Islet precursor cell (in vitro differentiated cells): ENCODE measurements around the gene CDK18.

ENCODE experiments used
- DNase-seq: peaks from one replicate; pipeline ENCODE4 v3.0.0-alpha.2; 2018

Gene CDK18

DNA sequence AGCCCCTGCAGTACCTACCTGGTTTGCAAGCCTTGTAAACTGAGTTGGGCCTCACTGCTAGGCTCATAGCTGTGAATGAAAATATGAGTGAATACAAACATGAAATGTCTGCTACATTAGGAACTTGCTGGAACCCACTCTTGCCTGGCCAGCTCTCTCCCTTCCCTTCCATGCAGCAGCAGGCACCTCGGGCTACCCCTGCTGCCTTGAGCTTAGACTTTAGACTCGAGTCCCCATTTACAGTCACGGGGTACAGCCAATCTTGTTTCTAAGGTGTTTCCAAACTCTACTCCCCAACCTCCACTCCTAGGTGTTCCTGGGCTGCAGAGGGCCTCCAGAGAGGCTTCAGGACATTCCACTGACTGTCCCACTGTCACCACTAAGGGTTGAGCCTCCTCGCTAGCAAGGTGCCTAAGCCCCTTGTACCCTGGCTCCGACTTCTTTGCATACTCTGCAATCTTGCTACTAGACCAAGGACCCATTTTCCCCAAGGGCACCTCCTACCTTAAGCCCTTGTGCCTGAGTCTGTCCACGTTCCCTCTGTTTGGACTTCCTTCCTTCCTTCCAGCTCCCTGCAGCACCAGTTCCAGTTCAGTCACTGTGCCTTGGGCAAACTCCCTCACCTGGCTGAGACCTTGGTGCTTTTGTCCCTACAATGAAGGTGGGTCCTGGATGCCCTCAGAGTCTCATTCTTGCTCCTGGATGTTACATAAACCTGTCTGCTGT, 36.9 kb downstream of the CDK18 start:
- peak; percentile 43 for DNase-seq

- peak; percentile 30 for DNase-seq
Observed at GRCh38 chr1:205542367-205542766, 37.9 kb downstream of the CDK18 start.

GRCh38 chr1:205543351-205544301, 39.2 kb downstream of the CDK18 start:
- peak; percentile 95 for DNase-seq

DNA sequence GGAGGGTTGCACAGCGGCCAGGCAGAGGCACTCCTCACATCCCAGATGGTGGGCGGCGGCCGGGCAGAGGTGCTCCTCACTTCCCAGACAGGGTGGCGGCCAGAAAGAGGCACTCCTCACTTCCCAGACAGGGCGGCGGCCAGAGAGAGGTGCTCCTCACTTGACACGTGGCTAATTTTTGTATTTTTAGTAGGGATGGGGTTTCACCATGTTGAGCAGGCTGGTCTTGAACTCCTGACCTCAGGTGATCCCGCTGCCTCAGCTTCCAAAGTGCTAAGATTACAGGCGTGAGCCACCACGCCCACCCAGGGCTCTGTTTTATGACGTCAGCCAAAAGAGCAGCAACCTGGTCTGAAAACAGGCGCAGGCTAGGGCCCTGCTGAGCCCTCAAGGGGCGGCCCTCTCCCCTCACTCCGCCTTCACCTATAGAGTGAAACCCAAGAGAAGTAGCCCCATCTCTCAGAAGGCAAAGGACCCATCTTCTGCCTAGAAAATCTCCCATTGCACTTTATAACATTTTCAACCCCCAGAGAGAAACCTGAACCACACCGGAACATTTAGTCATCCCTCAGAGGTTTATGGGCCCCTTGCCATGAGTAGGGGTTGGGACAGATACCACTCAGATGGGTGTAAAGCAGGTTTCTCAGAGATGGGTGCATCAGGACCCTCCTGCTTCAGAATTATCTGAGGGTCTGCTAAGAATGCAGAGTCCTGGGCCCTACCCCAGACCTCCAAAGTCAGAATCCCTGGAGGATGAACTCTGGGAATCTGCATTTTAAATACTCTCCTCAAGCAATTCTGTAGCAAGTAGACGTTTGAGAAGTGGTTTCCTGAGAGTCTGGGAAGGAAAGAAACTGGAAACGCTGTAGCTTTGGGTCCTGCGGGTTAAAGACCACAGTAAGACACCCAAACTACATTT, 40.8 kb downstream of the CDK18 start:
- peak; percentile 37 for DNase-seq

DNA sequence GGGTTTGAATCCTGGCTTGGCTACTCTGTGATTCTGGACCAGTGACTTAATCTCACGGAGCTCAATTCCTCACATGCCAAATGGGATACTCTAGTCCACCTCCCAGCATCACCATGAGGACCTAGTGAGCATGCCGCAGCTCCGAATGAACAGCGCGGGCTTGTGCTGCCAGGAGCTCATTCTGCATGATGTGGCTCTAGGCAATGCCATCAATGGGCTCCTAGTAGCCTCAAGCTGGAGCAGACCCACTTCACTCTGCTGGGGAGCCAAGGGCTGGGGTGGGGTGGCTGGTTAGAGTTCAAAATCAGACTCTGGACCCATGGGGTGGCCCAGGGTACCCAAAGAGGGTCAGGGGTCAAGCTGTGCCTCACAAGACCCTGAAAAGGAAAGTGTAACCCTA, 41.5 kb downstream of the CDK18 start:
- DNase-seq, result peak; percentile 49

GRCh38 chr1:205546541-205546940, 42.1 kb downstream of the CDK18 start:
- DNase-seq, result no peak

GRCh38 chr1:205547936-205548827, 43.7 kb downstream of the CDK18 start:
- peak; percentile 38 for DNase-seq

- no peak for DNase-seq
Observed at GRCh38 chr1:205554026-205554811, 49.8 kb downstream of the CDK18 start.

DNA sequence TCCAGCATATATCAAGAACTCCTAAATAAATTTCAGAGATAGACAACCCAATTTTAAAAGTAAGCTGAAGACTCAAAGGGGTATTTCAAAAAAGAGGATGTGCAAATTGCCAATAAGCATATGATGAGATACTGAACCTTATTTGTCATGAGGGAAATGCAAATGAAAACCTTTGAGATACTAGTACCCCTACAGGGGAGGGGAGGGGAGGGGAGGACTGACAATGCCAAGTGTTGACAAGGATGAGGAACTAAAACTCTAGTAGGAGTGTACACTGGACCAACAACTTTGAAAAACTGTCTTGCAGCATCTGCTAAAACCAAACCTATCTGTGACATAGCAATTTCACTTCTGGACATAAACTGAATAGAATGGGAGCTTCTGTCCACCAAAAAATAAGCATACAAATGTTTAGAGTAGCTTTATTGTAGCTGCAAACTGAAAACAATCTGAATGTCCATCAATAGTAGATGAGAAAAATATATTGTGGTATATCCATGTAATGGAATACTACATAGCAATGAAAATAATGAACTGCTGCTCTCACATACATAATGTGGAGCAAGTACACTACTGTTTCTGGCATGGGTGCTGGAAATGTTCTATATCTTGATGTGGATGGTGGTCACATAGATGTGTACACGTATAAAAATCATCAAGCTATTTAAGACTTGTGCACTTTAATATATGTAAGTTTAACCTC, 57.2 kb downstream of the CDK18 start:
- peak; percentile 7 for DNase-seq

DNA sequence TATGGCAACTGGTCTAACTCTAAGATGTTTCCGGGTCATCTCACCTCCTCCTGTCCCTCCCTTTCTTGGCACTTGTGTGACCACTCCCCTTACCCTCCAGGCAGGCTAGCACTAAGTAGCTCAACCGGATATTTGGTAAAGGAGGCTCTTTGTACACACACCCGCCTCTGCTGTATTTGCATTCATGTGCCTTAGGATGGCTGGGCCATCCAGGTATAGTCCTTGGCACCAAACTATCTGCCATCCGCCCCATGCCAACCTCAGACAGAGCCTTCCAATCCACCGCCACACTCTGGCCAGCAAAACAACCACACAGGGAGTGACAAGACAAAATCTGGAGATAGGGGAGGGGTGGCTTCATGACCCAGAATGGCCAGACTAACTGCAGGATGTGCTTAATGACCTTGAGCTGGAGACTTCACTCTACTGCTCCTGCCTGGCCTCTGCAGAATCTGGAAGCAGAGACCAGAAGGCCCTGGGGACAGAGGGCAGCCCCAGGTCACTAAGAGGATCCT, 59.5 kb downstream of the CDK18 start:
- DNase-seq, result peak; percentile 57

GRCh38 chr1:205565799-205566198, 61.3 kb downstream of the CDK18 start:
- DNase-seq, result no peak

DNA sequence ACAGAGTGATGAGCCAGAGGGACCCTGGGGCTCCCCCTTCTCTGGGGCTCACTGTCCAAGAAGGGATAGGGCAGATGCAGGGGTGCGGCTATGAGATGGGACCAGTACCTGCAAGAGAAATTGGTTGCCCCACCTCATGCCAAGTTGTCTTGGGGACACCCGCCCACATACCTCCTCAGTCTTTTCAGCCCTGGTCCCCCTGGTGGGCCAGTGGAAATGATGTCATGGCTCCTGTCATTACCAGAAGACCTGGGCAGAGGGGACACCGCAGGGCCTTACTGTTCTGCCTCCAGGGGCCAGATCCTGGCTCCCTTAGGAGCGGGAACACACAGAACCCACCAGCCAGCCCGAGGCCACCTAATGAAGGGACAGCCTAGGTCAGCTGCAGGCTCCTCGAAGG, 63.2 kb downstream of the CDK18 start:
- DNase-seq, result no peak

DNA sequence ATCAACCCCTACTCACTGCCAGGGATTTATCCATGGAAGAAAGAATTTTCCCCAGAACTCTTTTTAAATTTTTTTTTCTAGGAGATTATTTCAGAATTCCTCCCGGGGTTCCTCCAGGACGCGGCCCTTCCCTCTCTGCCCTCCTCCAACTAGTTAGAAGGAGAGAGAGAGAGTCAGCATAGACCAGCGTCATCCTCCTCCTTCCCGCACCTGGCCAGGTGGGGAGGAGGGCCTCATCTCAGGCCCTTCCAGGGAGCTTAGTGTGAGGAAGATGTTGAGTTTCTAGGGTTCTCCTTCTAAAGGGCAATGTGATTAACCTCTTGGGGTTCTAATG, 63.6 kb downstream of the CDK18 start:
- peak; percentile 17 for DNase-seq

GRCh38 chr1:205568469-205569361, 64.2 kb downstream of the CDK18 start:
- peak; percentile 53 for DNase-seq

DNA sequence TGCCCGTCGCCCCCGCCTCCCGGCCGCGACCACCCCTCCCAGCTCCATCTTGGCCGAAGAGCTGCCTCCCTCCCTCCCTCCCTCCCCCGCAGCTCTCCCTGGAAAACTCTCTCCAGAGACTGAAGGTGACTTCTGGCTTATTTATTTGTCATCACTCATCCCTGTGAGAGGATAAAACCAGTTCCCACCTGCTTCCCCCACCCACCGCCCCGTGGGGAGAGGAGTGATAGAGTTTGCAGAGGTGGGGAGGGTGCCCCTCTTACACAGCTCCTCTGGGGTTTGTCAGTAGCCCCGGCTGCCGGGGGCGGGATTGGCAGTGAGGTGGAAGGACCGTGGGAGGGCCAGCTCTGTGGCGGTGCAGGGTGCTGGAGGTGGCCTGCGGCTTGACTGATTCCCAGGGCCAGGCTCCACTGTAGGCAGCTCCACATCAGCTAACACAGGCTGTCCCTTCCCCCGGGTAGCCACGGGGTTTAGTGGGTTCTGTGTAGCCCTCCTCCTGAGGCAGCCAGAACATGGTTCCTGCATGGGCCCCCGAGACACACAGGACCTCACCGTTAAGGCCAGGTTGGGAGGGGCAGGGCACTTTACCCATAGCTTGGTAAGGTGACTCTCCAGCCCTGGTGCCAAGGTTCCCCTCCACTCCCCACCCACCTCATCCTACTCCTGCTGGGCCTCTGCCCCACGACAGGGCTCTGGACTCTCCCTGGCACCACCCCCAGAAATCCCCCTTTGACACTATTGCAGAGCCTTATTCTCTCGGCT, 65.1 kb downstream of the CDK18 start:
- DNase-seq, result peak; percentile 61

- DNase-seq, result no peak
Observed at GRCh38 chr1:205570173-205570501, 65.7 kb downstream of the CDK18 start.

DNA sequence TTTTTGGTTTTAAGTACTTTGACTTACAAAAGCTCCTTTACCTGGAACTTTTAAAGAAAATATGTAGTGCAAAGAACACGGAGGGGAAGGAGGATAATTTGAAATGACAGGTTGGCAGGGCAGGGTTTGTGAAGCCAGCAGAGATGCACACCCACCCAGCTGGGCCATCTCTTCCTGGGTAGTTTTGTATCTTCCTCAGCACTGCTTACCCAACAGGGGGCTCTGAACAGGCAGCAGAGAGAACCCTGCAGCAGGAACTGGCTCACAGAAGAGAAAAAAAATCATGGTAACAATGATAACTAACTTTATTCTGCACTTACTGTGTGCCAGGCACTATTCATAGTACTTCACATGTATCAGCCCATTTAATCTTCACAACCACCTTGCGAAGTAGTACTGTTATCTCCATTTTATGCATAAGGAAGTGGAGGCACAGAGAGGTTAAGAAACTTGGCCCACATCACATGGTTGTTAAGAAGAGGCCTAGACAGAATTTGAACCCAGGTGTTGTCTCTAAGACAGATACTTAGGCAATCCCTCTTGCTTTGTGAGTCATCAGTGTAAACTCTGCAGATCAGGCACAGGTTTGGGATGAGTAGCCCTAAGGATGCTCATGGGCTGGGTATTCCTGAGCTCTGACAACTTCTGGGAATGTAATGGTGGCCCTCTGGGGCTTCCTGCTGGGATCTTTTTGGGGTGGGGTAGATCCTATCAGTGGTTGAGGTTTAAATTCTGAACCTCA, 66.5 kb downstream of the CDK18 start:
- no peak for DNase-seq

DNA sequence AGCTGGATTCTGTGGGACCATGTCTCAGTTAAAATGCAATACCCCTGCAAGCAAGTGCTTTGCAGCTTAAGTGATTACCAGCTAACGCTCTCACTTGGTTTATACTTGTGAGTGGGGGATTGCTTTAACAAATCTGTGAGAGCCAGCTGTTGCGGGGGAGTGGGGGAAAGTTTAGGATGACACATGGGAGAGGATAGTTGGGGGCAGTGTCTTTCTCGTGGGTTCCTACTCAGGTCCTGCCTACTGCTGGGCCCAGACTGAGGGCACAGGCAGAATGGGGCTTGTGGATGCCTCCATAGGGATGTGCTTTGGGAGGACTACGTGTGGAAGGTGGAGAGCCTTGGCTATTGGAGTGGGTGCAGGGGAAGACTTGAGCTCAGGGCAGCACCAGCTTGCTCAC, 67.3 kb downstream of the CDK18 start:
- peak; percentile 37 for DNase-seq
